BLaER1 (cell line): Measurements from ENCODE around the gene CCR3.
A peak's percentile ranks its signal among the peaks of the same experiment; 100 is the strongest.
"Not testable (repeated sequence)": the region's sequence is repeated elsewhere in the genome, so short reads cannot be mapped to it uniquely, and the experiment has no call there.

Source experiments
- H3K27ac ChIP-seq: shearing (Covaris generic); formaldehyde crosslinking; 2 replicates; pipeline ENCODE4 v1.8.1; 2022
- H3K27me3 ChIP-seq: shearing (Covaris generic); formaldehyde crosslinking; 2 replicates; pipeline ENCODE4 v1.8.1; 2022
- H3K36me3 ChIP-seq: shearing (Covaris generic); formaldehyde crosslinking; 2 replicates; pipeline ENCODE4 v1.8.1; 2022
- H3K4me1 ChIP-seq: shearing (Covaris generic); formaldehyde crosslinking; 2 replicates; pipeline ENCODE4 v1.8.1; 2022
- H3K4me2 ChIP-seq: shearing (Covaris generic); formaldehyde crosslinking; 2 replicates; pipeline ENCODE4 v1.8.1; 2022
- H3K4me3 ChIP-seq: shearing (Covaris generic); formaldehyde crosslinking; 2 replicates; pipeline ENCODE4 v1.8.1; 2022
- H3K9ac ChIP-seq: shearing (Covaris generic); formaldehyde crosslinking; 2 replicates; pipeline ENCODE4 v1.8.1; 2022
- H3K9me3 ChIP-seq: shearing (Covaris generic); formaldehyde crosslinking; 2 replicates; pipeline ENCODE4 v1.8.1; 2022
- H4K20me1 ChIP-seq: shearing (Covaris generic); formaldehyde crosslinking; 2 replicates; pipeline ENCODE4 v1.8.1; 2022
- Cebpa-rat ChIP-seq: shearing (Covaris generic); IDR thresholded peaks from 2 replicates; pipeline ENCODE4 v1.8.1; 2022

The CCR3 gene

GRCh38 chr3:46206282-46207015, 35.8 kb upstream of the CCR3 start:
- Histone ChIP-seq H3K4me3 (no peak overlapping the region), H3K9me3 (no peaks in the 10 kb centered on the region; the same call in 1 of the 2 replicates), H3K27me3 (no peaks in the 10 kb centered on the region), H3K4me1 (peaks cover 13% of the 10 kb centered on the region), H3K4me2 (no peak overlapping the region), H4K20me1 (no peaks in the 10 kb centered on the region), H3K9ac (no peak overlapping the region), H3K36me3 (no peaks in the 10 kb centered on the region), H3K27ac (no peak overlapping the region)
- no peak for TF ChIP-seq Cebpa-rat

GRCh38 chr3:46207514-46207913, 34.7 kb upstream of the CCR3 start:
- H3K9me3 ChIP-seq, H4K20me1 ChIP-seq, H3K36me3 ChIP-seq, H3K4me3 ChIP-seq, H3K9ac ChIP-seq, H3K27me3 ChIP-seq, H3K27ac ChIP-seq: not testable (repeated sequence)
- H3K4me1 ChIP-seq, result peaks cover 14% of the 10 kb centered on the region
- H3K4me2 ChIP-seq, result peak overlapping the region; percentile 42; the same call in 1 of the 2 replicates

DNA sequence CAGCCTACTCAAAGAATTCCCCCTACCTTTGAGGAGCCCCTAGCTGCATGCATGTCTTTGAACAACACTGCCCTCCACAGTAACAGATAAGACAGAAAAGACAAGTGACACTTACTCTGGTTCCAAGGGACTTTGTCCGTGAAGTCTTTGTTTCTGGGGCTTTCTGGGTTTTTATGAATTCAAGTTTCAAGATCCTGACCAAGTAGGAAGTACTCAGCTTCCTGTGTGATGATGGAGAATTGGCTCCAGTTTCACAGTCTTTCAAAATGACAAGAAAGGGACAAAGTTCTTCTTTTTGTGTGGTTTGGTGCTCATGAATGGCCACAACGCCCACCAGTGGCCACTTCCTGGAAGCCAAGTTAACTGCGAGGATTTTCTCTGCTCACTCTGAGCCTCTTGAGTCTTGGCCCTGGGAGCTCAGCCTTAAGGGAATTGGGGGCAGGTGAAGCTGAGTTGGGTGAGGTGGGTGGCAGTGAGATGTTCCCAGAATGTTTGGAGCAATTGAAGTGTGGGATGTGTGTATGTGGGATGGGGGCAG, 34.0 kb upstream of the CCR3 start, which contains the start of gene CCR1:
CCR1 (minus strand) TSS at position 147 of the 538 bp plus-strand sequence. CDS start 4,000 bp downstream, outside the sequence.
- no peaks in the 10 kb centered on the region for H3K27me3 ChIP-seq
- peaks cover 21% of the 10 kb centered on the region for H3K4me1 ChIP-seq
- H3K27ac ChIP-seq, result peak within 1 kb of the TSS; percentile 6; the same call in 1 of the 2 replicates
- no peaks in the 10 kb centered on the region; the same call in 1 of the 2 replicates for H3K9me3 ChIP-seq
- H3K4me3 ChIP-seq, result no peak within 1 kb of the TSS
- no peaks in the 10 kb centered on the region for H4K20me1 ChIP-seq
- H3K36me3 ChIP-seq, result no peaks in the 10 kb centered on the region
- H3K4me2 ChIP-seq, result peak within 1 kb of the TSS; percentile 42
- H3K9ac ChIP-seq, result no peak within 1 kb of the TSS; the same call in 1 of the 2 replicates
- no peak for TF ChIP-seq Cebpa-rat

DNA sequence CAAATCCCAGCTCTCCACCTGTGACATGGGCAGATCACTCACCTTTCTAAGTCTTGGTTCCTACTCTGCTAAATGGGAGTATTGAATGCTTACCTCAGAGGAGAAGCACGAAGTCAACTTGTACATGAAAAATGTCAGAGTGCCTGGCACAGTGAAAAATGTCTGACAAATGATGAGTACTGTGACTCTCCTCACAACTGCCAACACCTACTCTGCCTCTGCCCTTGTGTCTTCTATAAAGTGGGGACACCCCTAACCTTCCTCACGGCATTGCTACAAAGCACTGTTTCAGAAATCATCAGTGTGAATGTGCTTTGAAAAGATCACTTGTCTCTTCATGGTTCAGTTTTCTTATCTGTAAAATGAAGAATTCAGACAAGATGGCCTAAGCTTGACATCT, 33.2 kb upstream of the CCR3 start:
- Histone ChIP-seq H3K9ac (no peak overlapping the region), H3K4me1 (peaks cover 27% of the 10 kb centered on the region)
- TF ChIP-seq Cebpa-rat, result no peak

GRCh38 chr3:46209746-46210470, 32.4 kb upstream of the CCR3 start:
- no peak for TF ChIP-seq Cebpa-rat

More for the DNA sequence above, 33.2 kb upstream of the CCR3 start:
- H3K27me3 ChIP-seq, result no peaks in the 10 kb centered on the region
- H3K36me3 ChIP-seq, result no peaks in the 10 kb centered on the region
- no peaks in the 10 kb centered on the region; the same call in 1 of the 2 replicates for H3K9me3 ChIP-seq
- H4K20me1 ChIP-seq, result no peaks in the 10 kb centered on the region
- no peak overlapping the region for H3K4me2 ChIP-seq
- H3K27ac ChIP-seq, result 0 out of 2 replicates have a peak overlapping the region, but pooled peaks have one; percentile 6
- H3K4me3 ChIP-seq, result no peak overlapping the region

GRCh38 chr3:46212101-46212500, 30.2 kb upstream of the CCR3 start:
- H3K4me2 ChIP-seq, result no peak overlapping the region
- H3K27ac ChIP-seq, result no peak overlapping the region
- no peaks in the 10 kb centered on the region; the same call in 1 of the 2 replicates for H3K9me3 ChIP-seq
- H3K36me3 ChIP-seq, result no peaks in the 10 kb centered on the region
- TF ChIP-seq Cebpa-rat, result no peak
- no peak overlapping the region for H3K4me3 ChIP-seq
- H3K9ac ChIP-seq, result no peak overlapping the region
- peaks cover 27% of the 10 kb centered on the region for H3K4me1 ChIP-seq
- no peaks in the 10 kb centered on the region for H4K20me1 ChIP-seq
- no peaks in the 10 kb centered on the region for H3K27me3 ChIP-seq

More at GRCh38 chr3:46209746-46210470, 32.4 kb upstream of the CCR3 start:
- Histone ChIP-seq H3K4me1 (peaks cover 27% of the 10 kb centered on the region), H3K36me3 (no peaks in the 10 kb centered on the region), H3K9me3 (no peaks in the 10 kb centered on the region; the same call in 1 of the 2 replicates), H3K4me2 (no peak overlapping the region), H3K27me3 (no peaks in the 10 kb centered on the region), H4K20me1 (no peaks in the 10 kb centered on the region), H3K4me3 (no peak overlapping the region), H3K9ac (no peak overlapping the region), H3K27ac (no peak overlapping the region)

DNA sequence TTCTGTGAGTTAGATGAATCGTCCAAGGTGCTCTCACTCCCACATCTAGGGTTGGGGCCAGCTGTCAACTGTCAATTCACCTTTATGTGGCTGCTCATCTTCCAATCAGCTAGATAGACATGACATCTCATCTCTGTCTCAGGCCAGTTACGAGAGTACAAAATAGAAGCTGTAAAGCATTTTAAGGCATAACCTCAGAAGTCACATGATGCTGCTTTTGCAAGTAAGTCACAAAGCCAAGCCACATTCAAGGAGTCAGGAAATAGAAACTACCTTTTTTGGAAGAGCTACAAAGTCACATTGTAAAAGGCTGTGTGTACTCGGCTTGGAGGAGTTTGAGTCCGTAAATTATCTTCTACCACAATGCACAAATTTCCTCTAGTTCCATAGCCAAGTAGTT, 29.1 kb upstream of the CCR3 start:
- Histone ChIP-seq H4K20me1 (no peaks in the 10 kb centered on the region), H3K4me3 (no peak overlapping the region), H3K4me2 (peak overlapping the region; percentile 36), H3K27ac (no peak overlapping the region), H3K27me3 (no peaks in the 10 kb centered on the region), H3K9ac (no peak overlapping the region), H3K36me3 (no peaks in the 10 kb centered on the region), H3K9me3 (no peaks in the 10 kb centered on the region), H3K4me1 (peaks cover 19% of the 10 kb centered on the region)
- no peak for TF ChIP-seq Cebpa-rat

DNA sequence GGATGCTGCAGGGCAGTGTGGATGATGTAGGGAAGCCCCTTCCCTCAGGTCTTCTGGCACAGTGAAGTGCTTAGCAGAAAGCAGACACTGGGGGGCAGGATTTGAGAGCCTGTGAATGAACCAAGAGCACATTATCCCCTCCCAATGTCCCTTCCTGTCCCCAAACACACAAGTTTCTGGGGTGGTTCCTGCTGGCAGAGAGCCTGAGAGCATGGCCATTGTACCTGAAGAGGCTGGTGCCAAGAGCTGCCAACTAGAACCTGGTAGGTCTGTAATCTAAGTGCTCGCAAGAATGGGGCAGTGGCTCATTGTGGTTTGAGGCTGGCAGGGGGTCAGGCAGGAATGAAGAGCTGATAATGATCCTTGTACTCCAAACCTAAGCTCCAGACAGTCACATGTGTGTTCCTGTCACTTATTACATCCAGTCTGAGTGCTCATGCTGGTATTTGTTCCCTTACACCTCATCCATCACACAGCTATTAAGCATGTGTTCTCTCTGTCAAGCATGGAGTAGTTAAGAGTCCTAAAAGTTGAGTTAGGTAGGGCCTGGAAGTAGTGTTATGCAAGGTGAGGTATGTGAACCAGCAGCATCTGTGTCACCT, 27.4 kb upstream of the CCR3 start:
- H3K9me3 ChIP-seq, result no peaks in the 10 kb centered on the region
- H3K4me1 ChIP-seq, result peaks cover 13% of the 10 kb centered on the region
- H3K4me3 ChIP-seq, result no peak overlapping the region
- H3K27ac ChIP-seq, result no peak overlapping the region
- no peaks in the 10 kb centered on the region for H3K27me3 ChIP-seq
- no peak overlapping the region for H3K9ac ChIP-seq
- no peaks in the 10 kb centered on the region for H4K20me1 ChIP-seq
- H3K36me3 ChIP-seq, result no peaks in the 10 kb centered on the region
- H3K4me2 ChIP-seq, result no peak overlapping the region
- no peak for TF ChIP-seq Cebpa-rat

DNA sequence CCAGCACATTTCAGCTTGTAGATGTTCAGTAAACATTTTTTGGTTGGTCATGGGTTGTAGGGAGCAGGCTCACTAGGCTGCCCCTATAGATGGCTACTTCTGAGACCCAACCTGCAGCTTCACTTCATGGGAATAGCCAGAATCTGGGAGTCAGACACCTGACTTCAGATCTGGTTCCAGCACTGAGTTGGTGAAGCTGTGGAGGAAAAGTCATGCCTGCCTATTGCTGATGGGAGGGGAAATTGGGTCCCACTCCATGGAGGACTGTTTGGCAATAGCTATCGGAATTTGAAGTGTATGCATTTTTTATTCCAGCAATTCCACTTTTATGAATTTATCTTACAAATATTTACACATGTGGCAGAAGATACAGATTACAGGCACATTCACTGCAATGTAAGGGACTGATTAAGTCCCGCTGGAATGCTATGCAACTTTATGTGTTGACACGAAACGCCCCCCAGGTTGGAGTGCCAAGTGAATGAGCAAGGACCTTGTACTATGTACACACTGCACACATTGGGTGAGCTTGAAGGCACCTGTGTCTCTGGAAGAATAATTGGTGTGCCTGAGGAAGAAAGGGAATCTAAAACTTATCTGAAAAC, 26.3 kb upstream of the CCR3 start:
- Histone ChIP-seq H3K4me3 (no peak overlapping the region), H3K27me3 (no peaks in the 10 kb centered on the region), H3K9me3 (0 out of 2 replicates have a peak, but pooled peaks cover 3% of the 10 kb centered on the region), H3K4me2 (no peak overlapping the region), H3K4me1 (peaks cover 16% of the 10 kb centered on the region), H3K9ac (no peak overlapping the region), H4K20me1 (no peaks in the 10 kb centered on the region), H3K36me3 (no peaks in the 10 kb centered on the region), H3K27ac (no peak overlapping the region)
- no peak for TF ChIP-seq Cebpa-rat
